HG03175 (cell line): ENCODE results near the gene KAZALD1.
"Not testable (repeated sequence)": the region's sequence is repeated elsewhere in the genome, so short reads cannot be mapped to it uniquely, and the experiment has no call there.

Source experiments
- ATAC-seq: cut with Tn5 transposase; IDR thresholded peaks from one replicate; pipeline ENCODE4 v1.9.1; 2021; ENCODE audit warnings: mild to moderate bottlenecking, moderate library complexity; ENCODE audit not compliant: unreplicated experiment

KAZALD1 gene

DNA sequence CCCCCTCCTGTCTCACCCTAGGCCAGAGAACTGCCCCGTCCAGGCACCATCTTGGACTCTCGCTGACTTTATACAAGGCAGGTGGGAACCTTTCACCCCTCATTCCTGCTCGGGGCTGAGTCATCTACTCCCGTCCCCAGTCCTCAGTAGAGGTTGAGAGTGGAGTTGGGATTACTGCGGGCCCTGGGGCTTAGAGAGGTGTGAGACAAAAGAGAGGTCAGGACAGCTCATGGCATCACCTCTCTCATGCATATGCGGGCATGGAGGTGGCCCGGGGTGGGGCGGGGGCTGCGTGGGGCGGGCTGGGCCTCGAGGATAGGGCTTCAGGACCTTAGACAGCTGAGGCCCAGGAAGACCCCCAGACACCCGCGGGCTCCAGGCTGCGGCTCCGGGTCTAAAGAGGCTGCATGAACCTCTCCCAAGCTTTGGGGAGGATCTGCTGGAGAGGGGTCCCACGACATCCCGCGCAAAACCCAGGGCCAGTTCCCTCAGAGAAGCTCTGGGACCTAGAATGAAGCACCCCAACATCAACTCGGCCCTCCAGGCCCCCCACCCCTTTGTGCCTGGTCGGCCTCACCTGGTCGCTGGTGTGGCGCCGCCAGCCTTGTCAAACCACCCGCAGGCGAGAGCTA, 31.2 kb upstream of the KAZALD1 start:
- ATAC-seq: no peak

DNA sequence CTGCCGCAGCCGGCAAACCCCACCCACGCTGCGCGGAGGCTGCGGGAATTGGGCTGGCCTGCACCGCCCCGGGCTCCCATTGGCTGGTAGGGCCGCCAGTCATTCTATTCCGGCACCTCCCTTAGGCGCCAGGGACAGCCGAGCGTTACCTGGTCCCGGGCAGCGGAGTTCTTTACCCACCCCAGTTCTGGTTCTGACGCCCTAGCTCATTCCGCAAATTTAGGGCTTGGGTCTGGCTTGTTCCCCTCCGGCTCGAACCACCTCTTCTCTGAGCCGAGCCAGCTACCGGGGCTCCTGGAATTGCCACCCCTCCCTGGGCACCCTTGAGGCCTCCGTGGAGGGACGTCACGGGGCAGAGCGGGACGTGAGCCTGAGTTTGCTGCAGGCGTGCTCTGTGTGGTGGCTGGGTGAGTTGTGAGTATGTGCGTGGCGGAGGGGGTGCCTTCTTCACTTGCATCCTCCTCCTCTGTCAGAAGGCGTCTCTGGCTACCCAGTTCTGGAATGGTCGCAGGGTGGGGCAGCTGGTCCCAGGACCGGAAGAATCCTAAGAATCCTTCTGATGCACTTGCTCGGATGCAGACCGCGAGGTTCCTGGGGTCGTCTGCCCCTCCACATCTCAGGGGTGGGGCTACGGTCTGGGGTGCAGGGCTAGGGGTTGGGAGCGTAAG, 30.5 kb upstream of the KAZALD1 start, which contains the start of the genes PDZD7 and SFXN3:
PDZD7 (minus strand) TSS at position 2 of the 668 bp plus-strand sequence. CDS start 910 bp downstream, outside the sequence.
SFXN3 (plus strand) TSS at position 107 of the 668 bp plus-strand sequence. CDS start 3,461 bp downstream, outside the sequence.
- peak; percentile 95 for ATAC-seq

DNA sequence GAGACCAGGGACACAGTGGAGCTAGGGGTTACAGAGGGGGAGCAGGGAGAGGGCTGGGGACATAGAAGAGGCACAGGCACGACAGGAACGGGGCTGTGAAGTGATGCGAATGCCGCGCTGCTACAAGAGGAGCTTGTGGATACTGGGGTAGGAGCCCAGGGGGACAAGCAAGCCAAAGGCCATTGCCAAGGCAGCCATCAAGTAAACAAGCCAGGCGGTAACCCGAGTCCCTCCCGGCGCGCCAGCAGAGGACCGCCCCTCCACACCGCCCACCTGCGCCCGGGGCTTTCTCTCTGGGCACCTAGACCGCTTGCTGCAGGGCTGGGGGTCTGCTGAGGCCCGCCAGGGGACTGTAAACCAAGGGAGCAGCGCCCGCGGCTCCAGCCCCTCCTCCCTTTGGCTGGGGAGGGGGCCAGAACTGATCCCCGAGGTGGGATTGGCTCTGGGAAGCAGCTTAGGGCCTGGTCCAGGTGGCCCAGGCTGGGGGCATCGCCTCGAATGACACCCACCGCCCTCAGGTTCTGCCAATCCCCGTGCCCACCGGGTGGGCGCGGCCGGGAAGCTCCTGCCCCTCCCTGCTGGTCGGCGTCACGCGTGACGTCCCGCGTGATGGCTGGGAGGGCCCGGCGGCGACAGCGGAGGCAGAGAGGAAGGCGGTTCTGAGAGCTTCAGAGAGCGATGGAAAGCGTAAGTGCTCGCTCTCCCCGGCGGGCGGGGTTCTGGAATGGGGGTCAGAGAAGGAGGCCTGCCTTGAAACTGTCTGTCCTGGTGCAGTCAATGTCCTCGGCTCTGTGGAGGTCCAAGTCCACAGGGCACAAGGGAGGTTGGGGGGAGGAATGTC, 29.8 kb upstream of the KAZALD1 start:
- peak; percentile 28 for ATAC-seq

DNA sequence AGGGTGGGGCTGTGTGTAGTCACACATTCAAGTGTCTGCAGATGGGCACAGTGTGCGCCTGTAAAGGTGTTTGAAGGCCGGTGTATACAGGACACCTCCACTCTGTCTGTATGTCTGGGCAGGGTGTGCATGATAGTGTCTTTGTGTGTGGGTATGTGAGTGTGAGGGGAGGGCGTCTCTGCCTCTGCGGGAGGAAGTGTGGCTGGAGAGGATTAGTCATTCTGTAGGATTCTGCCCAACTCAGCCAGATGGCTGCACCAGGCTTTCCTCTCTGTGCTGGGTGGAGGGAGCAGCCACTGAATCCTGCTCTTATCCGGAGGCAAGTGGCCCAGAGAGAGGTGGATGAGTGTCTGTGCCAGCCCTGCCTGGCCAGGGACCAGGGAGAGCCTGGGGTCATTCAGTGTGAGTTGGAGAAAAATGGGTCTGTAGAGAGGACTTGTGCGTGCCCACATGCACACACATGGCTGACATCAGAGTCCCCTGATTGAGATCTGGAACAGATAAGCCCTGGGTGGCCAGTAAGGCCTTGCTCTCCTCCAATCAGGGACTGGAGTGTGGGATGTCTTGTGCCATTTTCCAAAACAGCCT, 29.1 kb upstream of the KAZALD1 start:
- no peak for ATAC-seq

DNA sequence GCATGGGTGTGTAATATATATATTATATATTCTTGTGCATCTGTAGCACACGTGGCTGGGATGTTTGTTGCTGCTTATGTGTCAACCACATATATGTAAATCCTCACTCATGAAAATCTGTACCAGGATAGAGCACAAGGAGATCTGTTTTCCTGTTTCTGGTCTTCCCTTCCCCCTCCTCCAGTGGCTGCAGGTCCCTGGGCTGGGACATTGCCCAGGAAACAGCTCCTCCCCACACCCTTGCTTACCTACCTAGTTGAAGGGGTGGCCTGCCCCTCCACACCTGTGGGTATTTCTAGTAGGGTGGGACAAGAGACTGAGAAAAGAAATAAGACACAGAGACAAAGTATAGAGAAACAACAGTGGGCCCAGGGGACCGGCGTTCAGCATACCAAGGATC, 28.5 kb upstream of the KAZALD1 start:
- ATAC-seq: no peak

DNA sequence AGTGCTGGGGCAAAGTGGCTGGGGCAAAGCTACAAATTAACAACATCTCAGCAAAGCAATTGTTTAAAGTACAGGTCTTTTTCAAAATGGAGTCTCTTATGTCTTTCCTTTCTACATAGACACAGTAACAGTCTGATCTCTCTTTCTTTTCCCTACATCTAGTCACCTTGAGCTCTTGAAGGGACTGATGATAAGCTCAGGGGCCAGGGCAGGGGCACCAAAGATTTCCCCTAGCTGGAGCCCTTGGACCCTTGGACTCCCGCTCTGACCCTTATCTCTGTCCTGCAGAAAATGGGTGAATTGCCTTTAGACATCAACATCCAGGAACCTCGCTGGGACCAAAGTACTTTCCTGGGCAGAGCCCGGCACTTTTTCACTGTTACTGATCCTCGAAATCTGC, 27.4 kb upstream of the KAZALD1 start:
- not testable (repeated sequence) for ATAC-seq

DNA sequence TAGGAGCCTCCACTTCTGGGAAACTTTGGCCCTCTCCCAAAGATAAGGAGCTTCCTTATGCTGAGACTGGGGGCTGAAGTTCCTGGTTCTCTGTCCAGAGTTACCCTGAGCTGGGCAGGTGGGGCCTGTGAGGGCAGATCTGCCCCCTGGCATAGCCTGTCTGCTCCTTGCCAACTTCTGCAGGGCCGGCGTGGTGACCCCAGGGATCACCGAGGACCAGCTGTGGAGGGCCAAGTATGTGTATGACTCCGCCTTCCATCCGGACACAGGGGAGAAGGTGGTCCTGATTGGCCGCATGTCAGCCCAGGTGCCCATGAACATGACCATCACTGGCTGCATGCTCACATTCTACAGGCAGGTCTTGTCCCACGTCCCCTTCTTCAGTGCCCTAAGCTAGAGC, 26.5 kb upstream of the KAZALD1 start:
- ATAC-seq: no peak

DNA sequence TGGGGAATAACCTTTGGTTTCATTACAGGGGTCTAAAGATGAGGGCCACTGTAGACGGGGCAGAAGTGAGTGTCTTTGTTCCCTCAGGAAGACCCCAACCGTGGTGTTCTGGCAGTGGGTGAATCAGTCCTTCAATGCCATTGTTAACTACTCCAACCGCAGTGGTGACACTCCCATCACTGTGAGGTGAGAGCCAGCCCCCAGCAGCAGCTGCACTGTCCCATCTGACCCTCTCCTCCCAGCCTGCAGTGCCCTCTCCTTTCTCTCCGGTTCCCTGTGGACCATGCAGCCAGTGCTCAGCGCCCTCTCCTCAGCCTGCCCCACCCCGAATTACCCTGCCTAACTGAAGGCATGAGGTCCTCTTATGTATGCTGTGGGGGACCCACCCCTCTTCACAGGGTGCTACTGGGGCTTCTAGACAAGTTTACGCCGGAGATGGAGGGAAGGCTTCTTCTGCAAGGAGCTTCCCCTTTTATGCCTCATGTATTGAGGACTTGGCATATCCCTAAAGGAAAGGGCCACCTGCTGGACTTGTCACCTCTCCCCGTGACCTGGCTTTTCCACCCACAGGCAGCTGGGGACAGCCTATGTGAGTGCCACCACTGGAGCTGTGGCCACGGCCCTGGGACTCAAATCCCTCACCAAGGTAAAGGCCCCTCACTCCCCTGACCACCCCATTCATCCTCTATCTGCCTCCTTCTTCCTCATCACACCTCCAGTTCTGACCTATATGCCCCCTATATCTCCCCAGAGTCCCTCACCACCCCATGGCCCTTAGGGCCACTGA, 25.7 kb upstream of the KAZALD1 start:
- no peak for ATAC-seq

DNA sequence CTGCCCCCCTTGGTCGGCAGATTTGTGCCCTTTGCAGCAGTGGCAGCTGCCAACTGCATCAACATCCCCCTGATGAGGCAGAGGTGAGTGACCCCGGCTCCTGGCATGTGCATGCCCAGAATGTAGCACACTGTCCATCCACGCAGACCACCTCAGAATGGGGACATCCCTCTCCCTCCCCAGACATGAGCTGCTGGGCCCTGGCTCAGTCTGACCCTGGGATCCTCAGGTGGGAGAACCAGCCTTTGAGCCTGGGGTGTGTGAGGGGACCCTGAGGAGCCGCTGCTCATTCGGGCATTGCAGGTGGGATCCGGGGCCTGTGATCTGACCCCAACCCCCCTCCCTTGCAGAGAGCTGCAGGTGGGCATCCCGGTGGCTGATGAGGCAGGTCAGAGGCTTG, 25.1 kb upstream of the KAZALD1 start:
- ATAC-seq: no peak

DNA sequence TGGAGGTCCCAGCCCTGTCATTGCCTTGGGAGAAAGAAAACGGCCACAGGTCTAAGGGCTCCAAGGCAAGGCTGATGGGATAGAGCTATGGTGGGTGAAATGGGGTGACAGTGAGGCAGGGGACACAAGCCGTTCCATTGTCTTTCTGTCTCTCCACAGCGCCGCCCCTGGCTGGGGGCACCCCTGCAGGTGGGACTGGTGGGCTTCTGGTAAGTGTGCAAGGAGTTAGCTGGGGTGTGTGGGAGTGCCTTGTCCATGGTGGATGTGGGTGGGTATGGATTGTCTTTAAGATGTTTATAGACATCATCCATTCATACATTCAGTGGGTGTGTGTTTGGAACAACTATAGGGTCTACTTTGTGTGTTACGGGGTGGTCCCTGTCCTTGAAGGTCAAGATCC, 23.3 kb upstream of the KAZALD1 start:
- no peak for ATAC-seq

DNA sequence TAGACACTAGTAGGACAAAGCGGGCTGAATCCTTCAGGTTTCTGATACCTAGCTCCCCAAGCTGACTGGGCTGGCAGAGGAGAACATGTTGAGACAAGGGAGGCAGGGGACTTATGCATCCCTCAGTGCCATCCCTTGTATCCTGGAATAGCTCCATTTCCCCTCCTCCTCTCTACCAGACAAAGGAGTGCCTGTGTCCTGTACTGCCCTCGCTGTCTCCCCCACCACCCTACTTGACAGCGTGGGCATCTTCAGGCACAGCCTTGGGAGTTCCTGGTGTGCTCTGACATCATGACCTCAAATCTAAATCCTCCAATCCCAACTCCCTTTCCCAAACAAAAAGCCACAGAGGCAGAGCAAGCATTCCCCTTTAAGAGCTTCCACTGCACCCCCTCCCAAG, 21.7 kb upstream of the KAZALD1 start:
- ATAC-seq: no peak

DNA sequence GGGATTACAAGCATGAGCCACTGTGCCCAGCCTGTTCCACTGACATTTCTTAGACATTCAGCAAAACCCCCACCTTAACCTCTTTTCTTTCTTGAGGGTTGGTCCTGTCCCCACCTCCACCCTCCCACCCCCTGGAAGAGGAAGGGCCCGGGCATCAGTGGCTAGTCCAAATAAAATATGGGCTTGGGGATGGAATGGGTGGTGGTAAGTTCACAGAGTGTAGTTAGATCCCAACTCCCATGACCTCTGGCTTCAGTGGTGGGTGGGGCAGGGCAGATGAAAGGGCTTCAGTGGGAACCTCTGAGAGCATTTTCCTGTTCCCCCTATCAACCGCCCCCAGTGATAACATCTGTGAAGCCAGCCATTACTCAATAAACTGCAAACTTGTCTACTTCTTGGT, 20.9 kb upstream of the KAZALD1 start:
- no peak for ATAC-seq

DNA sequence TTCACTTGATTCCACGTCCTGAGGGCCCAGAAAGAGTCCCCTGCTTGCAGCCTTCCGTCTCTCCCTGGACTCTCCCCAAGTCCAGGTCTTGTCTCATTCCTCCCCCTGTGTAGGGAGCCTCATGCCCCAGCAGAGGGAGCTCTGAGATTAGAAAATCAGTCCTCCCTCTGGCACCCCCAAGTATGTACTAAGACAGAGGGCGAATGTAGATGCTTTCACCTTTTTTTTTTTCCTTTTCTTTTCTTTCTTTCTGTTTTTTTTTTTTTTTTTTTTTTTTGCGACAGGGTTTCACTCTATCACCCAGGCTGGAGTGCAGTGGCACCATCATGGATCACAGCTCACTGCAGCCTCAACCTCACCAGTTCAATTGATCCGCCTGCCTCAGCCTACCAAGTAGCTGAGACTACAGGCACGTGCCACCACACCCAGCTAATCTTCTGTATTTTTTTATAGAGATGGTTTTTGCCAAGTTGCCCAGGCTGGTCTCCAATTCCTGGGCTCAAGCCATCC, 20.5 kb upstream of the KAZALD1 start:
- ATAC-seq: peak; percentile 62

DNA sequence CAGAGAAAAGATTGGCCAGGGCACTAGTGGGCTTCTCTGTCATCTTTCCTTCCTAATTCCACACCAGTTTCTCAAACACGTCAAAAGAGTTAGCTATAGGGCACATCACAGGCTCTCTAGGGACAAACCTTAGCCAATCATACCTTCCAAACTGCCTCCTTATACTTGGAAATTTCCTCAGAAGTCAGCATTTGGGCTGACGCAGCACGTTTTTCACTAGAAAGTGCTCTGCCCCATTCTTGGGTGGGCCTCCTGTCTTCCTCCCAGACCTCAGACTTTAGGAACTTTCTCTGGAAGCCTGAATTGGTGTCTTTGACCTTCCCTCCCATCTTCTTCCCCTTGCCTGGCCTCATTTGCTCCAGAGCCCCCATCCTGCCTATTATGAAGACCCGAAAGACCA, 19.7 kb upstream of the KAZALD1 start:
- no peak for ATAC-seq

DNA sequence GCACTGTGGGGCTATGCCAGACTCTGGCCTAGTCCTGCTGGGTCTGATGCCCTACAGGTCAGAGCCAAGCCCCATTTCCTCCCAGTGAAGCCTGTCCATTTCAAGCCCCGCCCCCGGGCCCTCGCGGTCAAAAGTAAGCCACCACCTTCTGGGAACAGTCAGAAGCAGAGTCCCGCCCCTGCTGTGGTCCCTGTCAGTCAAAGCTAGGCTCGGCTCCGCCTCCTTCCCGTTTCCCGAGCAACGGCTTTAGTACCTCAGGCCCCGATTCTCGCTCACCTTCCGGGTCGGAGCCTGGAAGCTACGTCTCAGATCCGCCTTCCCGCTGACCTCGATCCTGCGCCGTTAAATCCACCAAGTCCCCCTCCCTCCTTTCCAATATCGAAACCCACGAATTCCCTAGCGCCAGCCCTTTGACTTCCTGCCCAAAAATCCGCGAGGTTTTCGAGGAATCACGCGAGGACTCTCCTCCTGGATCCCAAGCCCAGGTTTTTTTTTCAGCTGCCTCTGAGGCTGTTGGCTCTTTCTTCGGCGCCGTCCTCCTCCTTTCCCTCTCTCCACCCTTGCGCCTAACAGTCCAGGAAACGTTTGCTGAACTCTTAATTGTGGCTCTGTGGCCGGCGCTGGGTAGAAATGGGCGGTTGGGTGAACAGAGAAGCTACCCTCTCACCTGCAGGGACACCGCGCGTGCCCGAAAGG, 19.0 kb upstream of the KAZALD1 start:
- peak; percentile 97 for ATAC-seq

DNA sequence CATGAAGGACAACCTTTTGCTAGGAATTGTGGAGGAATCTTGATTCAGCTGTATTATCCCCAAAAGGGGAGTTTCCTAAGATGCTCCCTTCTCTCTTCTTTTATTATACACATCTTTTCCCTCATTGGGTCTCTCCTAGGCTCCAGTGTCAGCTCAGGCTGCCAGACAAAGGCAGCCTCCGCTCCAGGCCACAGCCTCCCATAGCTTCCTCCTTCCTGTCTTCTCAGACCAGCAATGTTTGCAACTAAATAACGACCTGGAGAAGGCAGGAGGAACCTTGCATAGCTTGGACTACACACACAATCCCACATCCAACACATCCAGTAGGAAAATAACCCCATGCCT, 18.5 kb upstream of the KAZALD1 start:
- ATAC-seq: no peak

DNA sequence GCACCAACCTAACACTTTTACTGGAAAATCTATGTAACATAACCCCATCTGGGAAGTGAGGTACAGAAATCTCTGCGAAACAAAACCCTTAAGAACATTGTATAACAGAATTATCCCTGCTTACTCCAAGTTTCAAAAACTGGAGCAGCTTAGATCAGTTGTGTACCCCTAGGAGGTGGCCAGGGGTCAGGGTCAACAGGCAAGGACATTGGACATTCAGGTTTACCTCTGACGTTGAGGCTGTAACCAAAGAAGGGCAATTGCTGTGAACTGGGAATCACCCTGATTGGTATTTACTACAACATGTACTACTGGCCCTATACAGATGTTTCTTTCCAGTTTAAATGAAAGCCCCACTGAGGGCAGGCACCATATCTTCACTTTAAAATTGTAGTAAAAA, 17.7 kb upstream of the KAZALD1 start:
- ATAC-seq: no peak

DNA sequence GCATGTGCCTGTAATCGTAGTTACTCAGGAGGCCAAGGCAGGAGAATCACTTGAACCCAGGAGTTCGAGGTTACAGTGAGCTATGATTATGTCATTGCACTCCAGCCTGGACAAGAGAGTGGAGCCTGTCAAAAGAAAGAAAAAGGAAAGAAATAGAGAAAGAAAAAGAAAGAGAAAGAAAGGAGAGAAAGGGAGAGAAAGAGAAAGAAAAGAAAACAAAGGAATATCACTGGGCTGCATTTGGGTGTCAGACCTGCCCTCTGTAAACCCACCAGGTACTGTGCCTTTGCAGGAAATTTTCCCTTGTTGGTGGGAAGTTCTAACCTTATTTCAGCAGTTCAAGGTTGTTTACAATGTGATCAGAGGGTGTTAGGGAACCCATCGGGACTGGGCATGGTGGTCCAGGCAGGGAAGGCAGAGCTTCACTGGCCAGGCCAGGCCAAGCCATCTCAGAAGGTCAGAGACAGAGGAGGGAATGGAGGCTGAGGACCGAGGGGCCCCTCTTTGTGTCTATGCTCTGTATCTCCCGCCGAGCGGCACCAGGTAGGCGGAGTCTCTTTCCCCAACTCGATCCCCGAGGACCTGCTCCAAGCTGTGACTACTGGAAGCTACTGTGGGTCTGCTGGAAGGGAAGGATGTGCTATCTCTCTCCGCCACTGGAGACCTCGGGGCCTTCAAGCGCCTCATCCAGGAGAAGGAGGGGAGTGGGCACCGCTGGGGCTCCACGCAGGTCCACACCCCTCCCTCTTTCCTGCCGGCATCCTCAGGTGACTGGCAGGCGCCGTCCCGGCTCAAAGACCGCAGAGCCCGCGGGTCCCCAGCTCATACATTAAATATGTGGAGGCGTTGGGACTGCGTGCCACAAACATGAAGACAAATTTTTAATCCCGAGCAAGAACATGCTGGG, 15.2 kb upstream of the KAZALD1 start:
- no peak for ATAC-seq

DNA sequence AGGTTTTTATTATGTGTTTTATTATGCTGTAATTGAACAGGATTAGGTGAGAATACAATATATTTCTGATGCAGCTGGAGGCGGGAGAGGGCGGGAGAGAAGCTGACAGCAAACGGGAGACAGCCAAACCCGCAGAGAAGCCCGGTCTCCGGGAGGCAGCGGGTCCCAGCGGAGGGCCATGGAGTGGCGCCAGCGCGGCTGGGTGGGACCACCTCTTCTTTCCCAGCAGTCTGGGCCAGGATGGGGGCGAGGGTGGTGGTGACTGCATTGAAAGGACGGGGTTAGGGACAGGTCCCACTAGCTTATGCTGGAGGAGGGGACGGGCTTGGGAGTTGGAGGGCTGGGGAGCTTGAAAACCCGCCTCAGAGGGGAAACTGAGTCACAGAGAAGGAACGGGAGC, 14.5 kb upstream of the KAZALD1 start:
- no peak for ATAC-seq
